MM.1S (cell line): Measurements from ENCODE around the gene CACHD1.

ENCODE experiments used
- EZH2 ChIP-seq: fragments of 300-600 bp; sonication (generic); optimal IDR thresholded peaks from 2 replicates; pipeline ENCODE3; 2017; ENCODE audit warnings: low read depth, mild to moderate bottlenecking, antibody characterized with exemption, low read length, mixed read lengths
- EZH2phosphoT487 ChIP-seq: fragments of 300-600 bp; sonication (generic); IDR thresholded peaks from 2 replicates; pipeline ENCODE4 v1.6.1; 2018; ENCODE audit warnings: antibody characterized with exemption, low read length
- TF ChIP-seq, protein P1 (sequence below): fragments of 300-600 bp; sonication (generic); IDR thresholded peaks from 2 replicates; pipeline ENCODE4 v1.5.1; 2016; ENCODE audit warnings: antibody characterized with exemption, low read length, mixed read lengths

DNA sequence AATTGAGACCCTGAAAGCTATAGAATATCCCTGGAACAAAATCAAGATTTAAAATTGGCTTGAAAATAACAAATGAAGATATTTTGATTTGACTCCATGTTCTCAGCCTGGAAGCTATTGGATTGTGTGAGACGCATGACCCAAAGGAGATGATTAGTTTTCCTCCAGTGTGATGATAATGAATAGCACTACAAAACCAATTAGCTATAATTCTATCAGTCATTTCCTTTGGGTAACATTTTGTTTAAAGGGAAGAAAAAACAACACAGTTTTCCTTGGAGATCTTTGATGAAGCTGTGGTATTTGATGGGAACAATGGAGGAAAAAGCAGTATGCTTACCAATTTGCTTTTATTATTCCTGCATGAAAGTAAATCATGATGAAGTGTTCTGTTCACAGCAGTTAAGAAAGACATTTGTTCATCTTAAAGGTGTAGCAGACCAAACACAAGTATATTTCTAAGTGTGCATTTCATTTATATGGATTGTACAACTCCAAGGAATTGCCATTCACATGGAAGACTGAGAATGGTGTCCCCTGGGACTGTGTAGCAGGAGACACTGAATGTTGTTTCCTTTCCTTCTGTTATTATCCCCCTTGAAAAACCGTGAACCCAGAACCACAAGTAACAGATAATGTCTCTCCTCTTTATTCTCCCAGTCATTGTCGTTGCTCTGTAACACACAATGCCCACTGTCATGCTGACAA, 111.4 kb downstream of the CACHD1 start:
- TF ChIP-seq, protein P1, sequence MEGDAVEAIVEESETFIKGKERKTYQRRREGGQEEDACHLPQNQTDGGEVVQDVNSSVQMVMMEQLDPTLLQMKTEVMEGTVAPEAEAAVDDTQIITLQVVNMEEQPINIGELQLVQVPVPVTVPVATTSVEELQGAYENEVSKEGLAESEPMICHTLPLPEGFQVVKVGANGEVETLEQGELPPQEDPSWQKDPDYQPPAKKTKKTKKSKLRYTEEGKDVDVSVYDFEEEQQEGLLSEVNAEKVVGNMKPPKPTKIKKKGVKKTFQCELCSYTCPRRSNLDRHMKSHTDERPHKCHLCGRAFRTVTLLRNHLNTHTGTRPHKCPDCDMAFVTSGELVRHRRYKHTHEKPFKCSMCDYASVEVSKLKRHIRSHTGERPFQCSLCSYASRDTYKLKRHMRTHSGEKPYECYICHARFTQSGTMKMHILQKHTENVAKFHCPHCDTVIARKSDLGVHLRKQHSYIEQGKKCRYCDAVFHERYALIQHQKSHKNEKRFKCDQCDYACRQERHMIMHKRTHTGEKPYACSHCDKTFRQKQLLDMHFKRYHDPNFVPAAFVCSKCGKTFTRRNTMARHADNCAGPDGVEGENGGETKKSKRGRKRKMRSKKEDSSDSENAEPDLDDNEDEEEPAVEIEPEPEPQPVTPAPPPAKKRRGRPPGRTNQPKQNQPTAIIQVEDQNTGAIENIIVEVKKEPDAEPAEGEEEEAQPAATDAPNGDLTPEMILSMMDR = no peak
- TF ChIP-seq EZH2 = no peak
- no peak for TF ChIP-seq EZH2phosphoT487
